WTC11 (cell line): Measurements from ENCODE around the gene SPEM2. TPM values are rescaled to one million over a fixed set of nuclear protein-coding genes. Genes with fewer than 3 reads are reported as not detected.

Experiments
- ATAC-seq: fragments of 200-7000 bp; cut with Tn5 transposase; 2 replicates; pipeline ENCODE4 v1.10.0; 2021; ENCODE audit warnings: mild to moderate bottlenecking, moderate library complexity
- CTCF ChIA-PET: fragments of 300-600 bp; sonication (Branson Sonifier 250); formaldehyde crosslinking; loops from one replicate; lab custom pipeline; 2021; ENCODE audit warnings: antibody characterized with exemption; lab: Charles Lee
- POLR2A ChIA-PET: fragments of 350-600 bp; sonication (Branson Sonifier 250); formaldehyde crosslinking; loops from one replicate; lab custom pipeline; 2021; ENCODE audit warnings: antibody characterized with exemption; lab: Charles Lee
- DNase-seq: peaks from one replicate; pipeline ENCODE4 v3.0.0; 2021; ENCODE audit warnings: low spot score
- H3K27ac Mint-ChIP-seq: 2 replicates; pipeline ENCODE4 v1.8.0; 2021; ENCODE audit warnings: mixed read lengths
- H3K27me3 Mint-ChIP-seq: 2 replicates; pipeline ENCODE4 v1.8.0; 2021; ENCODE audit warnings: low read depth, mild to moderate bottlenecking, moderate library complexity, mixed read lengths
- H3K36me3 Mint-ChIP-seq: 2 replicates; pipeline ENCODE4 v1.8.0; 2021; ENCODE audit warnings: mixed read lengths
- H3K4me1 Mint-ChIP-seq: 2 replicates; pipeline ENCODE4 v1.8.0; 2022; ENCODE audit warnings: mixed read lengths
- H3K4me3 Mint-ChIP-seq: 2 replicates; pipeline ENCODE4 v1.8.0; 2021; ENCODE audit warnings: mild to moderate bottlenecking, moderate library complexity, mixed read lengths
- H3K9me3 Mint-ChIP-seq: 2 replicates; pipeline ENCODE4 v1.8.0; 2021; ENCODE audit warnings: mixed read lengths
- ATF1 ChIP-seq: sonication (generic); formaldehyde crosslinking; IDR thresholded peaks from 2 replicates; pipeline ENCODE4 v1.8.1; 2023; ENCODE audit warnings: mild to moderate bottlenecking, moderate library complexity, missing genetic modification reagents
- CREB1 ChIP-seq: sonication (generic); formaldehyde crosslinking; IDR thresholded peaks from 2 replicates; pipeline ENCODE4 v1.8.0; 2023; ENCODE audit warnings: mild to moderate bottlenecking, missing genetic modification reagents
- CREM ChIP-seq: sonication (generic); formaldehyde crosslinking; IDR thresholded peaks from 2 replicates; pipeline ENCODE4 v1.8.1; 2022; ENCODE audit warnings: mild to moderate bottlenecking, missing genetic modification reagents, moderate library complexity
- FOXP1 ChIP-seq: sonication (generic); formaldehyde crosslinking; IDR thresholded peaks from 2 replicates; pipeline ENCODE4 v1.8.0; 2022; ENCODE audit warnings: missing genetic modification reagents, mild to moderate bottlenecking, moderate library complexity, borderline replicate concordance
- GRHL2 ChIP-seq: fragments of 250-450 bp; sonication (Bioruptor Pico); IDR thresholded peaks from 2 replicates; pipeline ENCODE4 v1.8.0; 2022; ENCODE audit warnings: mild to moderate bottlenecking, moderate library complexity; ENCODE audit not compliant: insufficient replicate concordance, severe bottlenecking
- MYBL2 ChIP-seq: sonication (generic); formaldehyde crosslinking; IDR thresholded peaks from 2 replicates; pipeline ENCODE4 v1.8.1; 2023; ENCODE audit warnings: mild to moderate bottlenecking, moderate library complexity, missing genetic modification reagents
- NFYB ChIP-seq: sonication (generic); formaldehyde crosslinking; conservative IDR thresholded peaks from 2 replicates; pipeline ENCODE4 v1.8.0; 2022; ENCODE audit warnings: low read depth, missing genetic modification reagents
- SP1 ChIP-seq: sonication (generic); formaldehyde crosslinking; conservative IDR thresholded peaks from 2 replicates; pipeline ENCODE4 v1.8.1; 2022; ENCODE audit warnings: missing genetic modification reagents
- ZNF232 ChIP-seq: sonication (generic); formaldehyde crosslinking; IDR thresholded peaks from 2 replicates; pipeline ENCODE4 v1.8.0; 2022; ENCODE audit warnings: mild to moderate bottlenecking, missing genetic modification reagents
- ZNF263 ChIP-seq: sonication (generic); formaldehyde crosslinking; IDR thresholded peaks from 2 replicates; pipeline ENCODE4 v1.8.1; 2022; ENCODE audit warnings: low read depth, mild to moderate bottlenecking, moderate library complexity, missing genetic modification reagents
- ZNF317 ChIP-seq: sonication (generic); formaldehyde crosslinking; IDR thresholded peaks from 2 replicates; pipeline ENCODE4 v1.8.1; 2023; ENCODE audit warnings: low read depth, mild to moderate bottlenecking, moderate library complexity, missing genetic modification reagents, borderline replicate concordance
- ZNF423 ChIP-seq: fragments of 250-450 bp; sonication (Bioruptor Pico); IDR thresholded peaks from 2 replicates; pipeline ENCODE4 v2.1.2; 2022; ENCODE audit warnings: mild to moderate bottlenecking, moderate library complexity
- ZNF671 ChIP-seq: fragments of 250-450 bp; sonication (Bioruptor Pico); IDR thresholded peaks from 2 replicates; pipeline ENCODE4 v1.8.0; 2021; ENCODE audit warnings: mild to moderate bottlenecking
- total RNA-seq: library from RNA; stranded (reverse); gene quantifications from 3 replicates; pipeline ENCODE4 v1.2.3, GENCODE V29; 2021
- TF ChIP-seq, protein P1 (sequence below): sonication (generic); formaldehyde crosslinking; IDR thresholded peaks from 2 replicates; pipeline ENCODE4 v1.8.0; 2022; ENCODE audit warnings: mild to moderate bottlenecking, missing genetic modification reagents
- TF ChIP-seq, protein P2 (sequence below): sonication (generic); formaldehyde crosslinking; IDR thresholded peaks from 2 replicates; pipeline ENCODE4 v1.8.1; 2022; ENCODE audit warnings: low read depth, mild to moderate bottlenecking, moderate library complexity, missing genetic modification reagents, borderline replicate concordance
- TF ChIP-seq, protein P3 (sequence below): fragments of 250-450 bp; sonication (Bioruptor Pico); IDR thresholded peaks from 2 replicates; pipeline ENCODE4 v1.8.0; 2021; ENCODE audit warnings: mild to moderate bottlenecking
- TF ChIP-seq, protein P4 (sequence below): fragments of 250-450 bp; sonication (Bioruptor Pico); IDR thresholded peaks from 2 replicates; pipeline ENCODE4 v1.9.0; 2021; ENCODE audit warnings: mild to moderate bottlenecking
- TF ChIP-seq, protein P5 (sequence below): sonication (generic); formaldehyde crosslinking; conservative IDR thresholded peaks from 2 replicates; pipeline ENCODE4 v1.8.1; 2022; ENCODE audit warnings: mild to moderate bottlenecking, missing genetic modification reagents

SPEM2 gene
- total RNA-seq, 1 experiment from 2014 or later = 0.13 TPM

DNA sequence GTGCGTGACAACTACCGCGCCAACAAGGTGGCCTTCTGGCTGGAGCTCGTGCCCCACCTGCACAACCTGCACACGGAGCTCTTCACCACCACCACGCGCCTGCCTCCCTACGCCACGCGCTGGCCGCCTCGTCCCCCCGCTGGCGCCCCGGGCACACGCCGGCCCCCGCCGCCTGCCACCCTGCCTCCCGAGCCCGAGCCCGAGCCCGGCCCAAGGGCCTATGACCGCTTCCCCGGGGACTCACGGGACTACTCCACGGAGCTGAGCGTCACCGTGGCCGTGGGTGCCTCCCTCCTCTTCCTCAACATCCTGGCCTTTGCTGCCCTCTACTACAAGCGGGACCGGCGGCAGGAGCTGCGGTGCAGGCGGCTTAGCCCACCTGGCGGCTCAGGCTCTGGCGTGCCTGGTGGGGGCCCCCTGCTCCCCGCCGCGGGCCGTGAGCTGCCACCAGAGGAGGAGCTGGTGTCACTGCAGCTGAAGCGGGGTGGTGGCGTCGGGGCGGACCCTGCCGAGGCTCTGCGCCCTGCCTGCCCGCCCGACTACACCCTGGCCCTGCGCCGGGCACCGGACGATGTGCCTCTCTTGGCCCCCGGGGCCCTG lies 8.3 kb upstream of the SPEM2 start:
- DNase-seq = no peak
- H3K9me3 Mint-ChIP-seq = no peaks in the 10 kb centered on the region
- POLR2A ChIA-PET = interaction anchor here (0.6 kb wide), 1 partner anchor 24 kb away, joined by 7 read pairs; no protein-coding TSS in a partner anchor

DNA sequence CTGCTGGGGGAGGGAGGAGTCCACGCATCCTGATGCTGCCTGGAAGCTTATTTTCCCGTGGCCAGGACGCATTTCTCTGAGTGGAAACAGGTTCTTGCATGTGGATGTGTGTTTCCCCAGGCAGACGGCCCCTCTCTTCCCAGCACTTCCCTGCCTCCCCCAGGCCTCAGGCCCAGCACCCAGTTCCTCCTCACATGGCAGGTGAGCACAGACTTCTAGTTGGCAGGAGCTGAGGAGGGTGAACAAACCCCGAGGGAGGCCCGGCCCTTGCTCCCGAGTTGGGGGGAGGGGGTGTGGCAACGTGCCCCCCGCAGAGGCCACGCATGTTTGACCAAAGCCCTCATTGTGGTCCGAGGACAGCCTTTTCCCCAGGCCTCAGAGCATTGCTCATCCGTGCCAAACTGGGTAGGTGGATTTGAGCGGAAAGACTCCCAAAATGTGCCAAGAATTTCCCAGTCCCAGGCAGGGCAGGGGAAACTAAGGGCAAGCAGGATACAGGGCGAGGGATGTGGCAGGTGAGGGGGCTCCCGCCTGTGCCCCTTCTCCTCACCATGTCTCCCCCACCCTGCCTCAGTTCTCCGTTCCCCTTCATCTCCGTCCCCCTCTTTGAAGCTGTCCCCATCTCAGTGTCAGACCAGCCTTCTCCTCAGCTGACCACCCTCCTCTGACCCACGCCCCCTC lies 6.8 kb upstream of the SPEM2 start:
- Mint-ChIP-seq H3K36me3 (peaks cover 15% of the 10 kb centered on the region; the same call in 1 of the 2 replicates), H3K4me3 (no peak overlapping the region), H3K27ac (no peak overlapping the region), H3K27me3 (no peaks in the 10 kb centered on the region), H3K4me1 (peaks cover 15% of the 10 kb centered on the region), H3K9me3 (no peaks in the 10 kb centered on the region)
- ChIA-PET CTCF (interaction anchor here (1.4 to 2.0 kb wide), 4 partner anchors 15 to 38 kb away, joined by 3 to 7 read pairs (median 6); partner anchors contain the start of genes PLSCR3, TMEM102 and TMEM256), POLR2A (no interaction called here)
- no peak for ATAC-seq
- DNase-seq = no peak
- TF ChIP-seq ATF1 (CRISPR knock-in tag) (no peak), ZNF263 (CRISPR knock-in tag) (no peak), ZNF317 (no peak), FOXP1 (CRISPR knock-in tag) (no peak), NFYB (CRISPR knock-in tag) (no peak), CREB1 (CRISPR knock-in tag) (no peak), MYBL2 (CRISPR knock-in tag) (no peak), ZNF232 (CRISPR knock-in tag) (no peak), SP1 (CRISPR knock-in tag) (no peak), ZNF671 (CRISPR knock-in tag) (no peak)
- TF ChIP-seq, protein P1, sequence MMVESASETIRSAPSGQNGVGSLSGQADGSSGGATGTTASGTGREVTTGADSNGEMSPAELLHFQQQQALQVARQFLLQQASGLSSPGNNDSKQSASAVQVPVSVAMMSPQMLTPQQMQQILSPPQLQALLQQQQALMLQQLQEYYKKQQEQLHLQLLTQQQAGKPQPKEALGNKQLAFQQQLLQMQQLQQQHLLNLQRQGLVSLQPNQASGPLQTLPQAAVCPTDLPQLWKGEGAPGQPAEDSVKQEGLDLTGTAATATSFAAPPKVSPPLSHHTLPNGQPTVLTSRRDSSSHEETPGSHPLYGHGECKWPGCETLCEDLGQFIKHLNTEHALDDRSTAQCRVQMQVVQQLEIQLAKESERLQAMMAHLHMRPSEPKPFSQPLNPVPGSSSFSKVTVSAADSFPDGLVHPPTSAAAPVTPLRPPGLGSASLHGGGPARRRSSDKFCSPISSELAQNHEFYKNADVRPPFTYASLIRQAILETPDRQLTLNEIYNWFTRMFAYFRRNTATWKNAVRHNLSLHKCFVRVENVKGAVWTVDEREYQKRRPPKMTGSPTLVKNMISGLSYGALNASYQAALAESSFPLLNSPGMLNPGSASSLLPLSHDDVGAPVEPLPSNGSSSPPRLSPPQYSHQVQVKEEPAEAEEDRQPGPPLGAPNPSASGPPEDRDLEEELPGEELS (CRISPR knock-in tag) = no peak
- TF ChIP-seq, protein P2, sequence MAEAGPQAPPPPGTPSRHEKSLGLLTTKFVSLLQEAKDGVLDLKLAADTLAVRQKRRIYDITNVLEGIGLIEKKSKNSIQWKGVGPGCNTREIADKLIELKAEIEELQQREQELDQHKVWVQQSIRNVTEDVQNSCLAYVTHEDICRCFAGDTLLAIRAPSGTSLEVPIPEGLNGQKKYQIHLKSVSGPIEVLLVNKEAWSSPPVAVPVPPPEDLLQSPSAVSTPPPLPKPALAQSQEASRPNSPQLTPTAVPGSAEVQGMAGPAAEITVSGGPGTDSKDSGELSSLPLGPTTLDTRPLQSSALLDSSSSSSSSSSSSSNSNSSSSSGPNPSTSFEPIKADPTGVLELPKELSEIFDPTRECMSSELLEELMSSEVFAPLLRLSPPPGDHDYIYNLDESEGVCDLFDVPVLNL = no peak
- TF ChIP-seq, protein P3, sequence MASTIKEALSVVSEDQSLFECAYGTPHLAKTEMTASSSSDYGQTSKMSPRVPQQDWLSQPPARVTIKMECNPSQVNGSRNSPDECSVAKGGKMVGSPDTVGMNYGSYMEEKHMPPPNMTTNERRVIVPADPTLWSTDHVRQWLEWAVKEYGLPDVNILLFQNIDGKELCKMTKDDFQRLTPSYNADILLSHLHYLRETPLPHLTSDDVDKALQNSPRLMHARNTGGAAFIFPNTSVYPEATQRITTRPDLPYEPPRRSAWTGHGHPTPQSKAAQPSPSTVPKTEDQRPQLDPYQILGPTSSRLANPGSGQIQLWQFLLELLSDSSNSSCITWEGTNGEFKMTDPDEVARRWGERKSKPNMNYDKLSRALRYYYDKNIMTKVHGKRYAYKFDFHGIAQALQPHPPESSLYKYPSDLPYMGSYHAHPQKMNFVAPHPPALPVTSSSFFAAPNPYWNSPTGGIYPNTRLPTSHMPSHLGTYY (CRISPR knock-in tag) = no peak

More for the DNA sequence above, 8.3 kb upstream of the SPEM2 start:
- CTCF ChIA-PET = interaction anchor here (0.9 to 1.0 kb wide), 2 partner anchors 62 to 86 kb away, joined by 4 to 5 read pairs; no protein-coding TSS in a partner anchor
- H3K4me1 Mint-ChIP-seq = peaks cover 23% of the 10 kb centered on the region
- no peak for ATAC-seq
- H3K36me3 Mint-ChIP-seq = peaks cover 16% of the 10 kb centered on the region; the same call in 1 of the 2 replicates
- H3K4me3 Mint-ChIP-seq = no peak overlapping the region
- no peak overlapping the region for H3K27ac Mint-ChIP-seq
- TF ChIP-seq GRHL2 (no peak), CREM (CRISPR knock-in tag) (no peak), ZNF423 (CRISPR knock-in tag) (no peak)
- TF ChIP-seq, protein P4, sequence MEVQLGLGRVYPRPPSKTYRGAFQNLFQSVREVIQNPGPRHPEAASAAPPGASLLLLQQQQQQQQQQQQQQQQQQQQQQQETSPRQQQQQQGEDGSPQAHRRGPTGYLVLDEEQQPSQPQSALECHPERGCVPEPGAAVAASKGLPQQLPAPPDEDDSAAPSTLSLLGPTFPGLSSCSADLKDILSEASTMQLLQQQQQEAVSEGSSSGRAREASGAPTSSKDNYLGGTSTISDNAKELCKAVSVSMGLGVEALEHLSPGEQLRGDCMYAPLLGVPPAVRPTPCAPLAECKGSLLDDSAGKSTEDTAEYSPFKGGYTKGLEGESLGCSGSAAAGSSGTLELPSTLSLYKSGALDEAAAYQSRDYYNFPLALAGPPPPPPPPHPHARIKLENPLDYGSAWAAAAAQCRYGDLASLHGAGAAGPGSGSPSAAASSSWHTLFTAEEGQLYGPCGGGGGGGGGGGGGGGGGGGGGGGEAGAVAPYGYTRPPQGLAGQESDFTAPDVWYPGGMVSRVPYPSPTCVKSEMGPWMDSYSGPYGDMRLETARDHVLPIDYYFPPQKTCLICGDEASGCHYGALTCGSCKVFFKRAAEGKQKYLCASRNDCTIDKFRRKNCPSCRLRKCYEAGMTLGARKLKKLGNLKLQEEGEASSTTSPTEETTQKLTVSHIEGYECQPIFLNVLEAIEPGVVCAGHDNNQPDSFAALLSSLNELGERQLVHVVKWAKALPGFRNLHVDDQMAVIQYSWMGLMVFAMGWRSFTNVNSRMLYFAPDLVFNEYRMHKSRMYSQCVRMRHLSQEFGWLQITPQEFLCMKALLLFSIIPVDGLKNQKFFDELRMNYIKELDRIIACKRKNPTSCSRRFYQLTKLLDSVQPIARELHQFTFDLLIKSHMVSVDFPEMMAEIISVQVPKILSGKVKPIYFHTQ (CRISPR knock-in tag) = no peak
- TF ChIP-seq, protein P3 (CRISPR knock-in tag) = no peak
- TF ChIP-seq, protein P5, sequence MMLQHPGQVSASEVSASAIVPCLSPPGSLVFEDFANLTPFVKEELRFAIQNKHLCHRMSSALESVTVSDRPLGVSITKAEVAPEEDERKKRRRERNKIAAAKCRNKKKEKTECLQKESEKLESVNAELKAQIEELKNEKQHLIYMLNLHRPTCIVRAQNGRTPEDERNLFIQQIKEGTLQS = no peak
- H3K27me3 Mint-ChIP-seq = no peaks in the 10 kb centered on the region
